A549 (cell line): ENCODE measurements around the gene CCL25.

Source experiments
- BHLHE40 ChIP-seq: IDR thresholded peaks from 2 replicates; pipeline ENCODE4 v1.6.1; 2012; ENCODE audit warnings: low read depth, low read length, inconsistent platforms
- CEBPB ChIP-seq, 2 experiments: fragments of >200 bp in 1 of 2; sonication (Bioruptor Twin) in 1 of 2; formaldehyde crosslinking in 1 of 2; IDR thresholded peaks; 2 replicates each; pipeline ENCODE4 v1.6.1; 2012 to 2016
- CHD4 ChIP-seq: fragments of 200-600 bp; sonication (generic); IDR thresholded peaks from 2 replicates; pipeline ENCODE4 v1.6.1; 2016; ENCODE audit warnings: antibody characterized with exemption, mild to moderate bottlenecking, borderline replicate concordance
- EP300 ChIP-seq, 2 experiments: fragments of >200 bp; sonication (Bioruptor Twin); formaldehyde crosslinking; IDR thresholded peaks; 2 replicates in 1 of 2; 3 replicates in 1 of 2; pipeline ENCODE4 v1.6.1; 2016 to 2017
- JUN ChIP-seq, 2 experiments: fragments of >200 bp; sonication (Bioruptor Twin); formaldehyde crosslinking; IDR thresholded peaks; 2 replicates in 1 of 2; 3 replicates in 1 of 2; pipeline ENCODE4 v1.6.1; 2016 to 2017
- KDM1A ChIP-seq: fragments of 200-600 bp; sonication (generic); IDR thresholded peaks from 2 replicates; pipeline ENCODE4 v1.6.1; 2016; ENCODE audit warnings: low read depth, mild to moderate bottlenecking
- MAFK ChIP-seq: fragments of 450-650 bp; IDR thresholded peaks from 2 replicates; pipeline ENCODE4 v1.6.1; 2014; ENCODE audit not compliant: partially characterized antibody
- POLR2A ChIP-seq: IDR thresholded peaks from 2 replicates; pipeline ENCODE4 v1.6.1; 2012; ENCODE audit warnings: mild to moderate bottlenecking, low read length
- RAD21 ChIP-seq, 2 experiments: fragments of >200 bp in 1 of 2; sonication (Bioruptor Twin) in 1 of 2; formaldehyde crosslinking in 1 of 2; IDR thresholded peaks in 1 of 2; conservative IDR thresholded peaks in 1 of 2; 2 replicates in 1 of 2; 3 replicates in 1 of 2; pipeline ENCODE4 v1.6.1; 2012 to 2018; ENCODE audit warnings: inconsistent platforms in 1 of 2
- SMC3 ChIP-seq: fragments of >200 bp; sonication (Bioruptor Twin); formaldehyde crosslinking; IDR thresholded peaks from 3 replicates; pipeline ENCODE4 v1.6.1; 2018; ENCODE audit warnings: inconsistent platforms
- TP53 ChIP-seq: fragments of 250-450 bp; sonication (Bioruptor Pico); IDR thresholded peaks from 2 replicates; pipeline ENCODE4 v1.5.0; 2021; ENCODE audit warnings: mild to moderate bottlenecking, moderate library complexity
- TF ChIP-seq, protein P1 (sequence below): fragments of >200 bp; sonication (Bioruptor Twin); formaldehyde crosslinking; IDR thresholded peaks from 3 replicates; pipeline ENCODE4 v1.5.1; 2016

DNA sequence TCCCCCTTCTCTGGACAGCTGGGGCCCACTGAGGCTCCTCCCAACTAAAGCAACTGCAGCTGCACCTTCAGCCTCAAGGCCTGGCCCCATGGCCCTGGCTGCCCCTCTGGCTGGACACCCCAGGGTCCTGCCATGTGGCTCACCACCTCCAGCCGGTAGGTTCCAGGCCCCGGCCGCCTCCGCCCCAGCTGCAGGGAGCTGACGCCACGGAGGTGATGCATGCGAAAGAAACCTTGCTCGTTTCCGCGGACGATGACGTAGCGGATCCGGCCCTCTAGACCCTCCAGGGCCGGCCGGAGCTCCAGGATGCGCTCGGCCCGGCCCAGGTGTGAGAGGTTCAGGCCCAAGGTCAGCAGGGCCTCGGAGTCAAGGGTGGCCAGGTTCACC, 13.3 kb downstream of the CCL25 start:
- TF ChIP-seq, protein P1, sequence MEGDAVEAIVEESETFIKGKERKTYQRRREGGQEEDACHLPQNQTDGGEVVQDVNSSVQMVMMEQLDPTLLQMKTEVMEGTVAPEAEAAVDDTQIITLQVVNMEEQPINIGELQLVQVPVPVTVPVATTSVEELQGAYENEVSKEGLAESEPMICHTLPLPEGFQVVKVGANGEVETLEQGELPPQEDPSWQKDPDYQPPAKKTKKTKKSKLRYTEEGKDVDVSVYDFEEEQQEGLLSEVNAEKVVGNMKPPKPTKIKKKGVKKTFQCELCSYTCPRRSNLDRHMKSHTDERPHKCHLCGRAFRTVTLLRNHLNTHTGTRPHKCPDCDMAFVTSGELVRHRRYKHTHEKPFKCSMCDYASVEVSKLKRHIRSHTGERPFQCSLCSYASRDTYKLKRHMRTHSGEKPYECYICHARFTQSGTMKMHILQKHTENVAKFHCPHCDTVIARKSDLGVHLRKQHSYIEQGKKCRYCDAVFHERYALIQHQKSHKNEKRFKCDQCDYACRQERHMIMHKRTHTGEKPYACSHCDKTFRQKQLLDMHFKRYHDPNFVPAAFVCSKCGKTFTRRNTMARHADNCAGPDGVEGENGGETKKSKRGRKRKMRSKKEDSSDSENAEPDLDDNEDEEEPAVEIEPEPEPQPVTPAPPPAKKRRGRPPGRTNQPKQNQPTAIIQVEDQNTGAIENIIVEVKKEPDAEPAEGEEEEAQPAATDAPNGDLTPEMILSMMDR, result no peak
- TF ChIP-seq JUN (IDR thresholded peaks at IDR 0.05) (no peak), POLR2A (no peak), EP300 (IDR thresholded peaks at IDR 0.05) (no peak), BHLHE40 (no peak), TP53 (CRISPR knock-in tag) (no peak), RAD21 (conservative IDR thresholded peaks at IDR 0.05 in 1 of 2, IDR thresholded peaks at IDR 0.05 in 1 of 2) (no peak), SMC3 (no peak), KDM1A (no peak), MAFK (no peak), CHD4 (no peak), CEBPB (IDR thresholded peaks at IDR 0.05) (no peak)
